Stimulated activated CD4-positive, alpha-beta T cell treated with anti-CD3 and anti-CD28 coated beads, Interleukin-12 subunit alpha, Interleukin-12 subunit beta, amount 100 ng/mL, for 4 hours (primary cell): Measurements from ENCODE around the gene TMEM106C.
"Not testable (repeated sequence)": the region's sequence is repeated elsewhere in the genome, so short reads cannot be mapped to it uniquely, and the experiment has no call there.

Source experiments
- DNase-seq: peaks from one replicate; pipeline ENCODE4 v3.0.0-alpha.2; 2020

The TMEM106C gene

DNA sequence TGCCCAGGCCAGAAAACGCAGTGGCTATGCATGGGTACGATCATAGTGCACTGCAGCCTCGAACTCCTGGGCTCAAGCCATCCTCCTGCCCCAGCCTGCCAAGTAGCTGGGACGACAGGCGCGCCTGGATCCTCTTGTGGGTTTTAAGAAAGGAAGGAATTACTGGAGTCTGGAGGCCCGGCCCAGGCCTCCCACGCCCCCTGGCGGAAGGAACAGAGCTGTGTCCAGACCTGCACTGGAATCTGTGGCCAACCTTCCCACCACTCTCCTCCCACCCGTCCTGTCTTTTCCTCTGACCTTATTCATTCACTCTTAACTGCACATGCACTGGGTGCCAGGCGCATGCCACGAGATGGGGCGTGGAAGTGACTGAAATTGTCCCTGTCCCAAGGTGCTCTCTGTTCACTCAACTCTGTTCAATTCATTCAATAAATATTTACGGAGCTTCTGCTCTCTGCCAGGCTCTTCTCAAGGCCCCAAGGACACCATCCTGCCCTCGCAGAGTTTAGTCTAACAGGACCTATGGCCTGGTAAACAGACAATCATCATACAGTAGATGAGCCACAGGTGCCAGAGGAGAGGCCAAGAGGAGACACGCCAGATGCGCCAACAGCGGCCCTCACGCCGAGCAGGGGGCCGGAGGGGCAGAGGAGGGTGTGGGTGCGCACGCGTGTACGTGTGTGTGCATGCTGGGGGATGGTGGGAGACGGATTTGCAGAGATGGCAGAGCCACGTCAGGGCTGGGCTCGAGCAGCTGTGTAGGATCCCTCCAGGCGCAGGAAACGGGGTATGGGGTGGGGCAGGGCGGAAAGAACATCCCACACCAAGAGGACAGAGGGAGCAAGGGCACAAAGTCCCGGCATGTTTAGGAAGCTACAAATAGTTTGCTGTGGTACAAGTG is 13.7 kb upstream of the TMEM106C start:
- DNase-seq, result peak; percentile 43

GRCh38 chr12:47950856-47951468 is 12.4 kb upstream of the TMEM106C start:
- no peak for DNase-seq

DNA sequence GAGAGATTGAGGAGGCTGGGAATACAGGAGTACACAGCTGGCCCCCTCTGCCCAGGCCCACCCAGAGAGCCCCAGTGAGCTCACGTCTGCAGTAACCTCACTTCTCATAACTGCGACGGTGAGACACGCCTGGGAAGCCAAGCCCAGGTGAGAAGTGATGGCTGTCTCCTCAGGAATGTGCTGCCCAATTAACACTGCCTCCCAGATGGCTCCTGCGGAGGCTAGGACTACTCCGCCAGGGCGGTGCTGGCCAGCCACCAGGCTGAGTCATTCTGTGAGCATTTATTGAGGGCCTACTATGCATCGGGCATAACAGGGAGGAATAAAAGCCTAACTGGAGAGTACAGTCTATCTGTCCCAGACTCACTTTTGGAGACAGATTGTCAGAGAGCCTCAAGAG is 9.3 kb upstream of the TMEM106C start:
- DNase-seq, result no peak

DNA sequence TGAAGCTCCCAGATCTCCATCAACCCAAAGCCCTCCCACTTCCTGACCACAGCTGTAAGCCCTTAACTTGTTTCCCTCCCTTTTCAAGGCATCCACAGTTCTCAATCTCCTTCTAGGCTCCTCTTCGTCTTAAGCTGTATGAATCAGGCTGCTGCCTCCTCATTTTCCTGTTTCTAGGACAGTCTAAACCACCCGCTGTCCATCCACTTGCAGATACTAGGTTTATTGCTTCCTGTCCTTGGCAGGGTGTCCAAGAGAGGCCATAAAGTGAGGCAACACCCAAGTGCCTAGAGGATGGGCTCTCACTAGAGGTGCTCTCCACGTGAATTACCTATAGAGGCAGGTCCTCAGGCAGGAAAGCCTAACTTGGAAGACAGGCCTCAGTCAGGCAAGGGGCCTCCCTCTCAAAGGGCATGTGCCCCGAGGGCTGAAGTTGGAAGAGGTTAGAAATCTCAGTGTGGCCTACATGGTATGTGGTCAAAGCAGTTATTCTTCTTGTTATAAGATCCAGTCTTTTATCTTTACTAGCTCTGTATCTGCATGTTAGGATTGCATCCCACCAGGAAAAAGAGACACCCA is 8.8 kb upstream of the TMEM106C start:
- no peak for DNase-seq

DNA sequence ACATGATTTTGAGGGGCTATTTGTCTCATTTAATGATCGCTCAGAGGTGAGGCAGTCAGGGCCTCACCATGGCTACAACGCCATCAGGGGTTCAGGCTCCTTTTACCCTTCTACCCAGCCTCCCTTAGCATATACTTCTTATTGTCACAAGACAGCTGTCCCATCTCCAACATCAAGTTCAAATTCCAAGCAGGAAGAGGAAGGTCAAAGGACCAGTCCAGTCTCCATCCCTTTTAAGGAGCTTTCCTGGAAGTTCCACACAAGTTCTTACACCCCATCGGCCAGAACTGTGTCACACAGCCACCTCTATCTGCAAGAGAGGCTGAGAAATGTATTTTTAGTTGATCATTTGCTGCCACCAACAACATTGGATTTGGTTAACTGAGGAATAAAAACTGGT is 8.3 kb upstream of the TMEM106C start:
- DNase-seq, result no peak

DNA sequence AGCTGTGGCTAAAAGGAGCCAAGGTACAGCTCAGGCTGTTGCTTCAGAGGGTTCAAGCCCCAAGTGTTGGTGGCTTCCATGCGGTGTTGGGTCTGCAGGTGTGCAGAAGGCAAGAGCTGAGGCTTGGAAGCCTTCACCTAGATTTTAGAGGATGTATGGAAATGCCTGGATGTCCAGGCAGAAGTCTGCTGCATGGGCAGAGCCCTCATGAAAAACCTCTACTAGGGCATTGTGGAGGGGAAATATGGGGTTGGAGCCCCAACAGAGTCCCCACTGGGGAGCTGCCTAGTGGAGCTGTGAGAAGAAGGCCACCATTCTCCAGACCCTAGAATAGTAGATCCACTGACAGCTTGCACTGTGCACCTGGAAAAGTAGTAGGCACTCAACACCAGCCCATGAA is 5.7 kb upstream of the TMEM106C start:
- DNase-seq, result not testable (repeated sequence)

GRCh38 chr12:47962198-47962597 is 1.2 kb upstream of the TMEM106C start:
- DNase-seq, result no peak

DNA sequence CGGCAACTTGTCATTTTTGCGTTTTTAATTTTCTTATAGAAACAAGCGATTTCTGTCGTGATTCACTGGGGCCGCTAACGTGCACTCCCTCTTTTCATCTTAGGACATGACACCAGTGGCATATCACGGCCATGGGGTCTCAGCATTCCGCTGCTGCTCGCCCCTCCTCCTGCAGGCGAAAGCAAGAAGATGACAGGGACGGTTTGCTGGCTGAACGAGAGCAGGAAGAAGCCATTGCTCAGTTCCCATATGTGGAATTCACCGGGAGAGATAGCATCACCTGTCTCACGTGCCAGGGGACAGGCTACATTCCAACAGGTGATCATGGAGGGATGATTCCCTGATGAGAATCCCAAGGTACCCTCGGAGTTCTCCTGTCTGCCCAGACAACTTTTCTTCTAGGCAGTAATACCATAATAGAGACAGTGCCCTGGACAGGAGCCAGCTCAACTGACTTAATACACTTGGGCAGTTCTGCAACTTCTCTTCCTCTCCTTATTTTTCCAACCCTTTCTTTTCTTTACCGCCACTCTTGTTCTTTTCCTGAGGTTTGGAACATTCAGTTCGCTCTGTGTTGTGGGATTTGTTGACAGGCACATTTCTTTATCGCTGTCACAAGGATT is 821 bp downstream of the TMEM106C start:
- DNase-seq, result peak; percentile 7

DNA sequence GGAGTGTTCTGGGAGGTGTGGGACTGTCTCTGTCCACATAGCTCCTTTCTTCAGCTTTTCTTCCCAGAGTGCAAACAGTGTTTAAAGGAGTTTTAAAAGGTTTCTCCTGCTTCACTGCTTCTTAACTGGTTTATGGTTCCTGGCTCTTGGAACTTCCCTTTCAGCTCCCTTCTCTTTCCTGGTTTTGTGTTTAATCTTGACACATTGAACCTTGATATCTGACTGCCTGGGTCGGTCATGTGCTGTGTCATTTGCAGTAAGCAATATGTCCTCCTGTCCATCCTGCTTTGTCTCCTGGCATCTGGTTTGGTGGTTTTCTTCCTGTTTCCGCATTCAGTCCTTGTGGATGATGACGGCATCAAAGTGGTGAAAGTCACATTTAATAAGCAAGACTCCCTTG is 2.2 kb downstream of the TMEM106C start:
- DNase-seq, result no peak

DNA sequence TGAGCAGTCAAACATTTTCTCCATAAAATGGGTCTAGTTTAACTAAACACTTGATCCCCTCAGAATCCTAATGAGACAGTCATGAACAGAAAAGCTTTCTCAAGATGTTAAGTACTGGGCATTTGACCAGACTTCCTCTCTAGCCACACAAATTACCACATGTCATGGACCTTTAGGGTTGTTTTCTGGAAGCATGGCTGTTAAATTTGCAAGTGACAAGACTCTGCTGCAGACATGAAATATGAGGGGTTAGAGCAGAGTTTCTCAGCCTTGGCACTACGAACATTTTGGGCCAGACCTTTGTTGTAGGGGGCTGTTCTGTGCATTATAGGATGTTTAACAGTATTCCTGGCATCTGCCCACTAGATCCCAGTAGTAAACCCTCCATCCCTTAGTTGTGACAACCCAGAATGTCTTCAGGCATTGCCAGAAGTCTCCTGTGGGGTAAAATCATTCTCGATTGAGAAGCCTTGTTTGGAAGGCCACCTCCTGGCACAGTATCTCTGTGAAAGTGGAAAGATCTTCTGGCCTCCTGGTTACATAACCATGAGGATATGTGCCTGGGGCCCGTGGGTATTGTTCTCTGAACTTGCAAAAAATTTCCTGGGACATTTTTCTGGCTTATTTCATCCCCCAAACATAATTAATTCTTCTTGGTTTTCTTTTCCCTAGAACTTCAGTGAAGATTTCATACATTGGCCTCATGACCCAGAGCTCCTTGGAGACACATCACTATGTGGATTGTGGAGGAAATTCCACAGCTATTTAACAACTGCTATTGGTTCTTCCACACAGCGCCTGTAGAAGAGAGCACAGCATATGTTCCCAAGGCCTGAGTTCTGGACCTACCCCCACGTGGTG is 4.3 kb downstream of the TMEM106C start:
- DNase-seq, result no peak

- no peak for DNase-seq
Measured at GRCh38 chr12:47969845-47970244, 6.4 kb downstream of the TMEM106C start.

- DNase-seq, result no peak
Measured at GRCh38 chr12:47970843-47971242, 7.4 kb downstream of the TMEM106C start.

GRCh38 chr12:47972895-47973294 is 9.5 kb downstream of the TMEM106C start:
- no peak for DNase-seq

GRCh38 chr12:47973870-47974269 is 10.5 kb downstream of the TMEM106C start:
- no peak for DNase-seq

GRCh38 chr12:47975036-47975620 is 11.7 kb downstream of the TMEM106C start:
- DNase-seq, result no peak

DNA sequence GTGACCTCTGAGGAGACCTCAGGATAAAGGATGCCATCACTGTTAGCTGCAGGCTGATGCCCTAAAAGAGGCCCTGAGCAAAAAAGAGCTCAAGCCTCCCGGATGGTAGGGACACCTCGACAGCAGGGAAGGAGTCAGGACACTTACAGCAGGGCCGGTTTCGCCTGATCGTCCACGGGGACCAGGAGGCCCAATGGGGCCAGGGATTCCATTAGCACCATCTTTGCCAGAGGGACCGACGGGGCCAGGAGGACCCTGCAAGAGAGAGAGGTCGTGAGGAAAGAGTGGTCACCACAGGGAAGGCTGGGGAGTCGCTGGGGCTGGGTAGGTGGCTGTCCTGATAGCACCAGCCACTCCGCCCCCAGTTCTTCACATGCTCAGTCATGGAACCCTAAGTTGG is 12.4 kb downstream of the TMEM106C start:
- no peak for DNase-seq

DNA sequence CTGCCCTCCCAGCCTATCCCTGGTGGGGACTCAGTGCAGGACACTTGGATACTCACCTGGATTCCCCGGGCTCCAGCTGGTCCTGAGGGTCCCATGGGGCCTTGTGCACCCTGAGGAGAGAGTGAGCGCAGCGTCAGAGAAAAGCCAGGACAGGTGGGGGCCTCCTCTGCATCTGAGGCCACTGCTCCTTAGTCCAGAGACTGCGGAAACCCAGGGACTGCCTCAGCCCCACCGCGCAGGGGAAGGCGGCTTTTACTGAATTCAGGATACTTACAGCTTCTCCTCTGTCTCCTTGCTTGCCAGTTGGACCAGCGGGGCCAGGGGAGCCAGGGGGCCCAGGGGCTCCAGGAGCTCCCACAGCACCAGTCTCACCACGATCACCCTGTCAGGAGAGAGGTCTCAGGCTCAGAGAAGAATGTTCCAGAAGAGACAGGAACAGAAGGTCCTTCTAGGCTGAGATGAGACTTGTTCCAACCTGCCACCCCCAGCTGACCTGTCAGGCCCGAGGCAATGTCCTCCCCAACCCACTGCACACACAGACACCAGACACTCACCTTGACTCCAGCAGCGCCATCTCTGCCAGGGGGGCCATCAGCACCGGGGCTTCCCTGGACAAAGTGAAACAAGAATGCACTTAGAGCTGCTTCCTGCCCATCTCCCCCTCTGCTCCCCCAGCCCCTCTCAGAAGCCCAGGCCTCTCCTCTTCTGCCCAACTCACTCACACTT is 13.8 kb downstream of the TMEM106C start:
- no peak for DNase-seq

GRCh38 chr12:47977772-47978597 is 14.6 kb downstream of the TMEM106C start:
- no peak for DNase-seq

- no peak for DNase-seq
Measured at GRCh38 chr12:47978598-47978873, 15.1 kb downstream of the TMEM106C start.

DNA sequence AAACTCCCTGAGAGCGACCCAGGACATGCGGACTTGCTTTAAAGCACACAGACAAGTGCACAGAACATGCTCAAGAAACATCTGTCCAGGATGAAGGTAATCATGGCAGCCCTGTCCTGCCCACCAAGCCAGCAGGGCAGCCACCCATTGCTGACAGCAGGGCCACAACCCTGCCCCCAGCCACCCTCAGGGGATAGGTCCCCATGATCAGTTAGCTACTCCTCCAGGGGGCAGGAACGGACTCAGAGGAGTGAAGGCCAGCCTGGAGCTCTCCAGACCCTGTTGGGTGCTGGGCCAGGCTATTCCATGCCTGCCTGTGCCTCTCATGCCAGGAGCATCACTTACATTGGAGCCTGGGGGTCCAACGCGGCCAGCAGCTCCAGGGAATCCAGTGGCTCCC is 15.8 kb downstream of the TMEM106C start:
- no peak for DNase-seq

DNA sequence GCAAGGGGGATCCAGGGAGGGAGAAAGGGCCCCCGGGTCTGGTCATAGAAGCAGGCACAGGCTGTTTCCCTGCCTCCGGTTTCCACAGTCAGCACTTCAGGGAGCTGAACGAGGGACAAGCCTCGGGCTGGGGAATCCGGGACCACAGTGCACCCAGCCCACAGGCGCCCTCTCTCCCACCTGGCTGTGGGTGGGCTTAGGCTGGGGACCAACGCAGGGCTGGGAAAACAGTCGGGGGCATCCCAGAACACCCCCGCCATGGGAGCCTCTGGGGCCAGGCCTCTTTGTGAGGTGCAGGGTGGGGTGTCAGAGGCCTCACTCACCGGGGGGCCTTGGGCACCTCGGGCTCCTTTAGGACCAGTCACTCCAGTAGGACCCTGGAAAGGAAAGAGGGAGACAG is 16.3 kb downstream of the TMEM106C start:
- no peak for DNase-seq
